Memory B cell (primary cell): Measurements from ENCODE around the gene DPM3.

Experiments
- ATAC-seq: fragments of 150-1000 bp; cut with Tn5 transposase; 2 replicates; pipeline ENCODE4 v1.10.0; 2021; ENCODE audit warnings: low read depth, mild to moderate bottlenecking, moderate library complexity
- DNase-seq, 2 donors: peaks; one replicate each; pipeline ENCODE4 v3.0.0; 2022; ENCODE audit warnings: low spot score in 2 of 2
- H3K27ac Mint-ChIP-seq: one replicate; pipeline ENCODE4 v1.8.0; 2022; ENCODE audit warnings: mild to moderate bottlenecking, moderate library complexity, mixed read lengths
- H3K27me3 Mint-ChIP-seq: one replicate; pipeline ENCODE4 v1.8.0; 2022; ENCODE audit warnings: mixed read lengths
- H3K36me3 Mint-ChIP-seq: one replicate; pipeline ENCODE4 v1.8.0; 2022; ENCODE audit warnings: mild to moderate bottlenecking, mixed read lengths
- H3K4me1 Mint-ChIP-seq: one replicate; pipeline ENCODE4 v1.8.0; 2022; ENCODE audit warnings: mixed read lengths
- H3K4me3 Mint-ChIP-seq: one replicate; pipeline ENCODE4 v1.8.0; 2022; ENCODE audit warnings: mild to moderate bottlenecking, moderate library complexity, mixed read lengths
- H3K9me3 Mint-ChIP-seq: one replicate; pipeline ENCODE4 v1.8.0; 2022; ENCODE audit warnings: mixed read lengths

DPM3 gene

GRCh38 chr1:155093911-155094621 lies 46.3 kb downstream of the DPM3 start:
- ATAC-seq: peak; percentile 74

GRCh38 chr1:155092641-155093040 lies 47.7 kb downstream of the DPM3 start:
- Mint-ChIP-seq H3K27me3 (peaks cover 3% of the 10 kb centered on the region), H3K4me1 (peaks cover 2% of the 10 kb centered on the region), H3K4me3 (no peak overlapping the region), H3K9me3 (no peaks in the 10 kb centered on the region), H3K27ac (no peak overlapping the region), H3K36me3 (no peaks in the 10 kb centered on the region)
- ATAC-seq (no peak), DNase-seq (no peak)

More at GRCh38 chr1:155093911-155094621, 46.3 kb downstream of the DPM3 start:
- Mint-ChIP-seq H3K4me1 (peaks cover 2% of the 10 kb centered on the region), H3K9me3 (no peaks in the 10 kb centered on the region), H3K27ac (no peak overlapping the region), H3K27me3 (peaks cover 5% of the 10 kb centered on the region), H3K36me3 (no peaks in the 10 kb centered on the region), H3K4me3 (no peak overlapping the region)
- DNase-seq: no peak

- Mint-ChIP-seq H3K4me1 (peaks cover 2% of the 10 kb centered on the region), H3K27me3 (peaks cover 3% of the 10 kb centered on the region), H3K36me3 (no peaks in the 10 kb centered on the region), H3K4me3 (no peak overlapping the region), H3K27ac (no peak overlapping the region), H3K9me3 (no peaks in the 10 kb centered on the region)
- ATAC-seq: no peak
- no peak for DNase-seq
Observed at GRCh38 chr1:155092131-155092530, 48.2 kb downstream of the DPM3 start.

- Mint-ChIP-seq H3K9me3 (no peaks in the 10 kb centered on the region), H3K27me3 (peaks cover 2% of the 10 kb centered on the region), H3K4me3 (no peak overlapping the region), H3K36me3 (no peaks in the 10 kb centered on the region), H3K27ac (no peak overlapping the region), H3K4me1 (peaks cover 2% of the 10 kb centered on the region)
- ATAC-seq: peak; percentile 77
- DNase-seq: peak; percentile 80 to 86
Observed at GRCh38 chr1:155091071-155092051, 49.0 kb downstream of the DPM3 start.
